ENCODE results near the gene PHACTR2.
"Not testable (repeated sequence)": the region's sequence is repeated elsewhere in the genome, so short reads cannot be mapped to it uniquely, and the experiment has no call there.

DNA sequence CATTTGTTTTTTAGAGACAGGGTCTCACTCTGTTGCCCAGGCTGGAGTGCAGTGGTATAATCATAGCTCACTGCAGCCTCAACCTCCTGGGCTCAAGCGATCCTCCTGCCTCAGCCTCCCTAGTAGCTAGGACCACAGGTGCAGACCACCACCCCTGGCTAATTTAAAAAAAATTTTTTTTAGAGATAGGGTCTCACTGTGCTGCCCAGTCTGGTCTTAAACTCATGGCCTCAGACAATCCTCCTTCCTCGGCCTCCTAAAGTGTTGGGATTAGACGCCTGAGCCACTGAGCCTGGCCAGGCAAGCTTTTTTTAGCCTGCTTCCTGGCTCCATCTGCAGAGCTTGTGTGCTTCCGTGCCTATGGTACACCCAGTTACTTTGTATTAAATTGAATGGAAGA lies 46.6 kb upstream of the PHACTR2 start:
- not testable (repeated sequence) for TF ChIP-seq POLR2A (IDR thresholded peaks at IDR 0.05; ENCODE audit: low read depth, low read length); SPI1 (IDR thresholded peaks at IDR 0.05; ENCODE audit: low read depth, low read length); TAF1 (IDR thresholded peaks at IDR 0.05; ENCODE audit: low read depth, low read length); PAX5 (IDR thresholded peaks at IDR 0.05; ENCODE audit: insufficient read depth, low read length, severe bottlenecking)
